AG04449 (cell line): Measurements from ENCODE around the gene NCOR1.
"Not testable (repeated sequence)": the region's sequence is repeated elsewhere in the genome, so short reads cannot be mapped to it uniquely, and the experiment has no call there.

Experiments
- CTCF ChIA-PET: fragments of 350-600 bp; formaldehyde crosslinking; extraction: SDS; loops from one replicate; lab custom pipeline; 2021; ENCODE audit warnings: antibody characterized with exemption; lab: Yijun Ruan, JAX
- POLR2A ChIA-PET: fragments of 400-600, 350-600 bp; formaldehyde crosslinking; extraction: SDS; loops from one replicate; lab custom pipeline; 2020; ENCODE audit warnings: antibody characterized with exemption, inconsistent platforms; lab: Yijun Ruan, JAX
- DNase-seq: peaks from one replicate; pipeline ENCODE4 v3.0.0-alpha.2; 2010; ENCODE audit warnings: low read depth, low spot score
- H3K4me3 ChIP-seq: 2 replicates; pipeline ENCODE4 v1.5.1; 2011; ENCODE audit warnings: low read depth, mild to moderate bottlenecking, control low read depth, low read length
- TF ChIP-seq, protein P1 (sequence below): IDR thresholded peaks from one replicate; pipeline ENCODE4 v1.5.1; 2011; ENCODE audit warnings: mild to moderate bottlenecking, moderate library complexity, low read length, control low read depth, inconsistent platforms; ENCODE audit not compliant: insufficient read depth; ENCODE audit errors: missing control alignments

The NCOR1 gene

GRCh38 chr17:16074423-16074822 lies 140.9 kb downstream of the NCOR1 start:
- no peak for DNase-seq
- no peak overlapping the region for H3K4me3 ChIP-seq
- TF ChIP-seq, protein P1, sequence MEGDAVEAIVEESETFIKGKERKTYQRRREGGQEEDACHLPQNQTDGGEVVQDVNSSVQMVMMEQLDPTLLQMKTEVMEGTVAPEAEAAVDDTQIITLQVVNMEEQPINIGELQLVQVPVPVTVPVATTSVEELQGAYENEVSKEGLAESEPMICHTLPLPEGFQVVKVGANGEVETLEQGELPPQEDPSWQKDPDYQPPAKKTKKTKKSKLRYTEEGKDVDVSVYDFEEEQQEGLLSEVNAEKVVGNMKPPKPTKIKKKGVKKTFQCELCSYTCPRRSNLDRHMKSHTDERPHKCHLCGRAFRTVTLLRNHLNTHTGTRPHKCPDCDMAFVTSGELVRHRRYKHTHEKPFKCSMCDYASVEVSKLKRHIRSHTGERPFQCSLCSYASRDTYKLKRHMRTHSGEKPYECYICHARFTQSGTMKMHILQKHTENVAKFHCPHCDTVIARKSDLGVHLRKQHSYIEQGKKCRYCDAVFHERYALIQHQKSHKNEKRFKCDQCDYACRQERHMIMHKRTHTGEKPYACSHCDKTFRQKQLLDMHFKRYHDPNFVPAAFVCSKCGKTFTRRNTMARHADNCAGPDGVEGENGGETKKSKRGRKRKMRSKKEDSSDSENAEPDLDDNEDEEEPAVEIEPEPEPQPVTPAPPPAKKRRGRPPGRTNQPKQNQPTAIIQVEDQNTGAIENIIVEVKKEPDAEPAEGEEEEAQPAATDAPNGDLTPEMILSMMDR = no peak
- ChIA-PET CTCF (no interaction called here), POLR2A (no interaction called here)

GRCh38 chr17:16073845-16074244 lies 141.5 kb downstream of the NCOR1 start:
- TF ChIP-seq, protein P1 = no peak
- no peak overlapping the region for H3K4me3 ChIP-seq
- no peak for DNase-seq
- ChIA-PET CTCF (interaction anchor here (0.9 kb wide), 1 partner anchor 14 kb away, joined by 3 read pairs; no protein-coding TSS in a partner anchor), POLR2A (no interaction called here)

- H3K4me3 ChIP-seq = no peak overlapping the region
- CTCF ChIA-PET = no interaction called here
- DNase-seq = no peak
- TF ChIP-seq, protein P1 = no peak
- POLR2A ChIA-PET = no interaction called here
Measured at GRCh38 chr17:16072031-16072430, 143.3 kb downstream of the NCOR1 start.

DNA sequence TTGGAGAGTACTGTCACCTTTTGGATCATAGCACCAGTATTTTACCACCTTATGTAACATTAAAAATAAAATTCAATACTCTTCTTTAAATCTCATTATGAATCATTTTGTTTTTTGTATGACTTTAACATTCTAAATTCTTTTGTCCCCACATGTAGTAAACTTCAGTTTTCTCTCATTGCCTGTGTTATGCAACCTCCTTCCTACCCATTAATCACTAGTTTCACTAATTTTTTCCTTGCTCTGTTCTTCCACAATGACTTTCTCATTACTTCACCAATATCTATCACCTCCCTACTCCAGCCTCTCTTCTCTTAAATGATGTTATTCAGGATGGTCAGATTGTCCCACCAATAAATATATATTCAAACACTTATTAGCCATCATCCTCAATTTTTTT lies 147.0 kb downstream of the NCOR1 start:
- H3K4me3 ChIP-seq = no peak overlapping the region
- POLR2A ChIA-PET = no interaction called here
- no peak for DNase-seq
- TF ChIP-seq, protein P1 = no peak
- CTCF ChIA-PET = no interaction called here

GRCh38 chr17:16066125-16066524 lies 149.2 kb downstream of the NCOR1 start:
- DNase-seq = no peak
- POLR2A ChIA-PET = no interaction called here
- CTCF ChIA-PET = interaction anchor here (1.0 kb wide), 1 partner anchor 52 kb away, joined by 3 read pairs; no protein-coding TSS in a partner anchor
- no peak overlapping the region for H3K4me3 ChIP-seq
- TF ChIP-seq, protein P1 = no peak

DNA sequence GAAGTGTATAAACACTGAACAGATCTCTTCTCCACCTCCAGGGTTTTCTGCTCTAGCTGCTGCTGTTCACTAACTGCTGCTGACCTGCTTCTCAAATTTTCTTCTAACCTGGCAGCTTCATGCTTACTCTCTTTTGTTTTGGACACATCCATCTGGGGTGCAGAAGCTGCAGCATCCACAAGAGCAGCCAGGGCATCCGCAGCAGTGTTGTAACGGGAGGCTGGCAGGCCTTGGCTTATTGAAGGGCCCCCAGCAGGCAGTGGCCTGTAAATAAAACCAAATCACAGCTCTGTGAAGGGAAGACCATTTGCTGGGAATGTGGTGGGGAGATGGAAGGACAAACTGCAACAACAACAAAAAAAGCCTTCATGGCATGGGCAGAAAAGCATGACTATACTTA lies 153.7 kb downstream of the NCOR1 start:
- no peak overlapping the region for H3K4me3 ChIP-seq
- POLR2A ChIA-PET = no interaction called here
- TF ChIP-seq, protein P1 = no peak
- DNase-seq = no peak
- CTCF ChIA-PET = no interaction called here

- H3K4me3 ChIP-seq, DNase-seq, POLR2A ChIA-PET: not testable (repeated sequence)
- CTCF ChIA-PET = interaction anchor here (0.6 to 1.2 kb wide), 2 partner anchors 12 to 272 kb away, joined by 3 read pairs; no protein-coding TSS in a partner anchor
Measured at GRCh38 chr17:16055139-16055538, 160.2 kb downstream of the NCOR1 start.
